Eye (tissue), 1 donor: ENCODE results near the gene BSN.
A peak's percentile ranks its signal among the peaks of the same experiment; 100 is the strongest.
"Not testable (repeated sequence)": the region's sequence is repeated elsewhere in the genome, so short reads cannot be mapped to it uniquely, and the experiment has no call there.

Source experiments
- DNase-seq: peaks from one replicate; pipeline ENCODE4 v3.0.0-alpha.2; 2015

Gene BSN

DNA sequence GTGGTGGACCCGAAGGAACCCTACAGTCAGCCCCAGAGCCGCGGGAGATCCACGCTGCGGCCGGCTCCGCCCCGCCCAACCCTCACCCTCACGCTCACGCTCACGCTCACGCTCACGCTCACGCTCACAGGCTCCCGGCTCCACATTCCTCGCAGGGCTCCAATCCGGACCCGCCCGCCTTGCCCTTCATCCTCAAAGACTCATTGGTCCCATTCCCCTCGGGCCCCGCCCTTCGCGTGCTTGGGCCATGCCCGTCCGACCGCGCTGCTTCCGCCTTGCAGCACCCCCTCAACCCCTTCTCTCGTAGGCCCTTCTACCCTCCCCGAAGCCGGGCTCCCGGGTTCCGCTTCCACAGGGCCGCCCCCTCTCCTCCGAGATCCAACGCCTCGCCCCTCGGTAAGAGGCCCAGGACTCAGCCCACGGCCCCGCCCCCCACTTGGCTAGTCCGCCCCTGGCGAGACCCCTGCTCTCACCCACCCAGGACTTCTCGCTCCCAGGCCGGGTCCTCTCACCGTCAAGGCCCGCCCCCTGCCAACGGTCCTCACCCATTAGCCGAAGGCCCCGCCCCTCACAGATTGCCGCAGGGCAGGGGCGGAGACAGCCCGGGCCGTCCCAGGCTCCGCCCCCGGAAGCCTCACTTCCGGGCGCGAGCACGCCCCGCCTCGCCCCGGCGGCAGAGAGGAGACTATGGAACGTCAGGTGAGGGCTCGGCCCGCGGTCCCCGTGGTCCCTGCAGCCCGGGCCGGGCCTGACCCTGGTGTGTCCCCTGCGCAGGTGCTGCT lies 119.6 kb downstream of the BSN start, which contains the start of gene APEH:
Gene APEH, plus strand, starts transcription at position 637 of the 782 bp plus-strand sequence. Its CDS starts 51 bp downstream, at position 688.
- peak; percentile 98 for DNase-seq

DNA sequence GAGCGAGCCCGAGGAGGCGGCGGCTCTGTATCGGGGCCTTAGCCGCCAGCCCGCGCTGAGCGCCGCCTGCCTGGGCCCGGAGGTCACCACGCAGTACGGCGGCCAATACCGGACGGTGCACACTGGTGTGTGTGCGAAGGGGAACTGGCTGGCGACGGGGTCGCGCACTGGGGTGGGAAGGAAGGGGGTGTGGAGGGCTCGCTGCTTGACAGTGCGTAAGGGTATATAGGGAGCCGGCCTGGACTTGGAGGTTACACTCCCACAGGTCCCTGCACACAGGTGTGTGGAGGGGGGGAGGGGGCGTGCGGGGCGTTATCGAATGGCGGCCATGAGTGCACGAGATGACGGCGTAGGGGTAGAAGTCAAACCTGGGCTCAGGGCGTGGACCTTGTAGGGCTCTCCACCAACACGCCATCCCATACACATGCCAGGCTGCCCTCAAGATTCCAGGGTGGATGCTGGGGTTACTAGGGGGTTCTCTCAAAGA lies 120.3 kb downstream of the BSN start:
- no peak for DNase-seq

DNA sequence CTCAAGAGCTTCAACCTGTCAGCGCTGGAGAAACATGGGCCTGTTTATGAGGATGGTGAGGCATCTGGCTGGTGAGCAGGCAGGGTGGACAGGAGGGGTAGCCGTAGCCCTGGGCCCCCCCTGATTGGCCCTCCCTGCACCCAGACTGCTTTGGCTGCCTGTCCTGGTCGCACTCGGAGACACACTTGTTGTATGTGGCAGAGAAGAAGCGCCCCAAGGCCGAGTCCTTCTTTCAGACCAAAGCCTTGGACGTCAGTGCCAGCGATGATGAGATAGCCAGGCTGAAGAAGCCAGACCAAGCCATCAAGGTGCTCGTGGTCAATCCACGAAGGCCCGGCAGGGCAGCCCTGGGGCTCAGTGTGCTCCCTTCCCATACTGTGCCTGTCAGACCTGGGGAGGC lies 121.6 kb downstream of the BSN start:
- DNase-seq, result no peak

DNA sequence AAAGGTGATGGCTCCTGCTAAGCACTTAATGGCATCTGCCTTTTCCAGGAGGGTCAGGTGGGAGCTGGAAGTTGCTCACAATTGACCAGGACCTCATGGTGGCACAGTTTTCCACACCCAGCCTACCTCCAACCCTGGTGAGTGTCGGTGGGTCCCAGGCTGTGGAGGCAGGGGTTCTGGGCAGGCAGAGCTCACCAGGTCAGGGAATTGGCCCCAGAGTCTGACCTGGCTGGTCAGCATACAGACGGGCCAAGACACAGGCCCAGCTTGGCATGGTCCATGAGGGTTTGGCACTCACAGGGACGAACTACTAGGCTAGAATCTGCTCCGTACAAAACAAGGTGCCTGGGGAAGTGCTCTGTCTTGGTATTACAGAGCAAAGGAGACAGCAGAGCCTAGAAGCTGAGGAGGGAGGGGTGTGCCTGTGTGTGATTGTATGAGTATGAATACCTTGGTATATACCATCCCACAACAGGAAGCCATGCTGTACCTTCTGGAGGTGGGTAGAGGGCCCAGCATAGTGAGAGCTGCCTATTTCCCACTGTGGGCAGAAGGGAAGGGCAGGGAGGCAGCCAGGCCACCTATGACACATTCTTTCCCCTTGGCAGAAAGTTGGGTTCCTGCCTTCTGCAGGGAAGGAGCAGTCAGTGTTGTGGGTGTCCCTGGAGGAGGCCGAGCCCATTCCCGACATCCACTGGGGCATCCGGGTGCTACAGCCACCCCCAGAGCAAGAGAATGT lies 126.4 kb downstream of the BSN start:
- no peak for DNase-seq

DNA sequence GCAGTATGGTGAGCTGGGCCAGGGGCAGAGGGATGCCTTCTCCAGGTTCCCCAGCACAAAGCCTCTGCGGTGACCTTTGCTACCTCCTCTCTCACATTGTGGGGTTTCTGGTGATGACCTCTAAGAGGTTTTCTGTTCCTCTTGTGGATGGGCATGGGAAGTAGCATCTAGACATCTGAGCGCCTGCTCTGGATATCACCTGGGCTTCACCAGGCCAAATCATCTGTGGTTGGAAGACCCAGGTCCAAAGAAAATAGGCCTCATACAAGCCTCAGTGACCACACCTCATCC lies 126.9 kb downstream of the BSN start:
- DNase-seq, result no peak

DNA sequence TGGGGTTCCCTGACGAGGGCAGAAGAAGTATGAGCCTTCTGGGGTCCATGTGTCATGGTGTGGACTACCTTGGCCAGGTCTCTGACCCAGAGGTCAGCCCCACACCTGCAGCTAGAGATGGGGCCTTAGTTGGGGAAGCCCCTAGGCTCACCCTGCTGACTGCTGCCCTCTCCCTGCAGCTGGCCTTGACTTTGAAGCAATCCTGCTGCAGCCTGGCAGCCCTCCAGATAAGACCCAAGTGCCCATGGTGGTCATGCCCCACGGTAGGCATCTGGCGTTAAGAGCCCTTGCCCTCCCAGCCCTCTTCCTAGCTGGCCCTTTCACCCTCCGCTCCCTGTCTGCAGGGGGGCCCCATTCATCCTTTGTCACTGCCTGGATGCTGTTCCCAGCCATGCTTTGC lies 127.3 kb downstream of the BSN start:
- DNase-seq, result no peak

DNA sequence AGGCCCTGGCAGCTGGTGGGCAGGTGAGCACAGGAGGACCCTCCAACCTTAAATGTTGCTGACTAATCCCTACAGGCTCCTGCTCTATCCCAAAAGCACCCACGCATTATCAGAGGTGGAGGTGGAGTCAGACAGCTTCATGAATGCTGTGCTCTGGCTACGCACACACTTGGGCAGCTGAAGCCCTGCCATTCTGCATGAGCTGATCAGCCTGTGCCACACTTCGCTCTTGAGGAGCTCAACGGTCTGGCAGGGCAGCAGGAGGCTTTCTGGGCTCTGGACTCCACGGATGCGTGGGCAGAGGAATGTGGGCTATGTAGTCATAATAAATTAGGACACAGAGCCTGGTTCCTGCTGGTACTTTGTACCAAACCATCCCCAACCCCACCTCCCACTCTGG lies 128.9 kb downstream of the BSN start:
- no peak for DNase-seq

DNA sequence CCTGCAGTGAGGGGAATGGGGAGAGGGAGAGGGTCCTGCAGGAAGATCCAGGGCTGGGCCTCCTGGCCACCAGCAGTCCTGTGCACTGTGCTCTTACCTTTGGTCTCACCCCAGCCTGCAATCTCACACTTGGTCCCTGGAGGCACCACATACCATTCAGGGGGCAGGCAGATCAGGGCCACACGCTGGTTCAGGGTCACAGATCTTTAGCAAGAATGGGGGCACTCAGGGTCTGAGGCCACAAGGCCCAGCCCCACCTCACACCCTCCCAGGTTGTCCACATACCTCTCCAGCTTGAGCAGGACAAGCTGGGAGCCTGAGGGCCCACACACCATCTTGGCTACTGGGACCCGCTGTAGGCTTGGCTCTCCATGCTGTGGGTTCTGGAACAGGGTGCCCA lies 130.2 kb downstream of the BSN start:
- not testable (repeated sequence) for DNase-seq

DNA sequence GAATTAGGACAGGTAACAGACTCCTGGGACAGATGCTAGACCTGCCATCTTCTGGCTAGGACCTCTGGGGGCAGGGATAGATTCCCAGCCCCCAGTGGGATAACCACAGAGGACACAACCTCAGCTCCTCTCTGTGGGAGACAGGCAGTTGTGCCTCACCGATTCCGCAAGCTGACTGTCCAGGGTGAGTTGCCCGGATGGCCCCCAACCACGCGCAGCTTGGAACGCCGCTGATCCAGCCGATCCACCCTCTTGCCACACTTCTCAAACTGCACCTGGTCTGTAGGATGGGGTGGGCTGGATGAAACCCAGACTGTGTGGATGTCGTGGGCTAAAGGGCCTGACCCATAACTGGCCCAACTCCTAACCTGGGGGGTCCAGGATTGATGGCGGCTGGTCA lies 130.8 kb downstream of the BSN start:
- not testable (repeated sequence) for DNase-seq

DNA sequence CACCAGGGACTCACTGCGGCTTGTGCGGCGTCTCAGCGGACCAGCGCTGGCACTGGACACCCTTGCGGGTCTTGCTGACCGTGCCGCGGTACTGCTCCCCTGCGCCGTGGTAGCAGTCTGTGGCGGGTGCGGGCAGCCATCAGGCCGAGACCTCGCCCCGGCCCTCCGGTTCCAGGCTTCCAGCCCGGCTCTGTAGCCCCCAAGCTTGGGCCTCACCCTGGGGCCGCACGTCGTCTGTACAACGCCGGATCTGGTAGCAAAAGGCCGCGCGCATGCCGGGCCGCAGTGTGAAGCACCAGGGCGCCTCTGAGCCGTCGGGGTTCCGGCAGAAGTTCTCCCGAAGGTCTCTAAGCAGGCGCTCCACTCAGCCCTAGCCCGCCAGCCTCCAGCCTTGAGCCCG lies 131.6 kb downstream of the BSN start:
- not testable (repeated sequence) for DNase-seq

DNA sequence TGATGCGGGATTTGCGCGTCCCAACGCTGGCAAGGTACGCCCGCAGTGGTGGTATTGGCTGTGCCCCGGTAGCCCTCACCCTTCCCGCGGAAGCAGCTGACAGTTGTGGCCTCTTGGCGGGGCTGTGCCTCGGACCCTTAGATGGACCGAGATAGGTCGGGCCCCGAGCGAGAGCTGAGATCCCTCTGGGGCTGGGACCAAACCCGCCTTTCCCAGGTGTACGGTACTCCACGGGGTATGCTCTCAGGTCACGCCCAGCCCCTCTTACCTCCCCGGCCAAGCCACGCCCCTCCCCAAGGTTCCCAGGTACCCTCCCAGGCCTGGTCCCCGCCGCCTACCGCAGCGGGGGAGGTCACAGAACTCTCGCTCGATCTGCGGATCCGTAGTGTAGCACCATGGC lies 132.1 kb downstream of the BSN start:
- DNase-seq, result peak; percentile 51

DNA sequence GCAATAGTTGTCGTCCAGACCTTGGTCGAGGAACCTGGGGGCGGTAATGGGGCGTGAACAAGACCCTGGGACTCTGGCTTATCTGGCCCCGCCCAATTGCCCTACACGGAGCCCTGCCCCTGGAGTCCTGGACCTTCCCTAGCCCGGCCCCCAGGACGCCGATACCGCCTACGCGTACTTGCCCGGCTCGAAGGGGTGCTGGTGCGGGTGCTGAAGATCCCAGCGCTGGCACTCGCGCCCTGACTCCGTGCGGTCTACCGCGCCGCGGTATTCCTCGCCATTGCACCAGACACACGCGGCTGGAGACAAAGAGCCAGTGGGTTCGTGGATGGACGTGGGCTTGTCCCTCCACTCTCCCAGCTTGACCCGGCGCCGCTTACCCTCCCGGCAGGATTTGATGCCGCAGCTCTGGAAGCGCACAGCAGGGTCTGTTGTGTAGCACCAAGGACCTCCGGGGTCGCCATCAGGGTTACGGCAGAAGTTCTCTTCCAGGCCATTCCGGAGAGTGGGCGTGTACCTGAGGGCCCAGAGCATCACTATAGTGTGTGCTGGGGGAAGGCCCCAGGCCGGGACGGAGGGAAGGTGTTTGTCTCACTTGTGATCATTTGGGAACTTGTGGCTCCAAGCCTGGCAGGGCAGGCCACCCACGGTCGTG lies 132.6 kb downstream of the BSN start:
- peak; percentile 78 for DNase-seq

DNA sequence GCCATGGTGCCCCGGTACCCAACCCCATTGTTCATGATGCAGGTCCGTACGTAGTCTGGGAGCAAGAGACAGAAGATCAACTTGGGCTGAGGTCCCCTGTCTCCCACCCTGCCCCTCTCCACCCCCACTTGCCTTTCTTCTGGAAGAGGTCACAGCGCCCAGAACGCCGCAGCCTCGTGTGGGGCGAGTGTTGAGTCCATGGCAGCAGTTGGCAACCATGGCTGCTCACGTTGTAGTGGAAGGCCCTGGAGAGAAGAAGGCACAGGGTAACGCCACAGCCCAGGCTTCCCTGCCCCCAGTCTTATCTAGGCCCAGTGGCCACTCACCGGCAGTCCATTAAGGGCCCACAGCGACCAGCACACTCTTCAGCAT lies 133.1 kb downstream of the BSN start:
- DNase-seq, result not testable (repeated sequence)

DNA sequence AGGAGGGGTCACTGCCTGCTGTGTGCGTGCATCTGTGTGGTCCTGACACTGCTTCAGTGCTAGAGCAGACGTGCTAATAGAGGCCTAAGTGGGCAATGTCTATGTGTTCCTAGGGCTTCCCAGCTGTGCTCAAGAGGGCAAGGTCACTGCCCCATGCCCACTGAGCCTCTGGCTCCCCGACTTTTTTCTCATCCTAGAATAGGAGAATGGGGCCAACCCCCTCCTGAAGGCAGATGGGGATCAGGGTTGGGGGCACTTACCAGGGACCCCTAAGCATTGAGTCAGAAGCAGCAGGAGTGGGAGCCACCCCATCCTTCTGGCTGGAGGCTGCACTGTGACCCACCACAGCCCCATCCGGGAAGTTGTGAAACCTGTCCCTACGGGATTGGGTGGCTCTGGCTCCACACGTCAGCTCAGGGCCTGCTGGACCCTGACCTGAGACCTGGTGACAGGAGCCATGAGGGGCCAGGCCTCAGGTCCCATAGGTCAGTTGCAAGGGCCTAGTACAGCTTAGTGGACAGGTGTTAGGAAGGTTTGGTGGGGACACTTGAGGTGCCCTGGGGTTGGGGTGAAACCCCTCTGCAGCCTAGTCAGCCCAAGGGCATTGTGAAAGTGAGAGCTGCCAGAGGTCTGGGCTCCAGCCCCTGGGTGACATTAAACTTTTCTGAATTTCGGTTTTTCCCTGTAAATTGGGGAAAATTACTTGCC lies 134.2 kb downstream of the BSN start:
- not testable (repeated sequence) for DNase-seq

DNA sequence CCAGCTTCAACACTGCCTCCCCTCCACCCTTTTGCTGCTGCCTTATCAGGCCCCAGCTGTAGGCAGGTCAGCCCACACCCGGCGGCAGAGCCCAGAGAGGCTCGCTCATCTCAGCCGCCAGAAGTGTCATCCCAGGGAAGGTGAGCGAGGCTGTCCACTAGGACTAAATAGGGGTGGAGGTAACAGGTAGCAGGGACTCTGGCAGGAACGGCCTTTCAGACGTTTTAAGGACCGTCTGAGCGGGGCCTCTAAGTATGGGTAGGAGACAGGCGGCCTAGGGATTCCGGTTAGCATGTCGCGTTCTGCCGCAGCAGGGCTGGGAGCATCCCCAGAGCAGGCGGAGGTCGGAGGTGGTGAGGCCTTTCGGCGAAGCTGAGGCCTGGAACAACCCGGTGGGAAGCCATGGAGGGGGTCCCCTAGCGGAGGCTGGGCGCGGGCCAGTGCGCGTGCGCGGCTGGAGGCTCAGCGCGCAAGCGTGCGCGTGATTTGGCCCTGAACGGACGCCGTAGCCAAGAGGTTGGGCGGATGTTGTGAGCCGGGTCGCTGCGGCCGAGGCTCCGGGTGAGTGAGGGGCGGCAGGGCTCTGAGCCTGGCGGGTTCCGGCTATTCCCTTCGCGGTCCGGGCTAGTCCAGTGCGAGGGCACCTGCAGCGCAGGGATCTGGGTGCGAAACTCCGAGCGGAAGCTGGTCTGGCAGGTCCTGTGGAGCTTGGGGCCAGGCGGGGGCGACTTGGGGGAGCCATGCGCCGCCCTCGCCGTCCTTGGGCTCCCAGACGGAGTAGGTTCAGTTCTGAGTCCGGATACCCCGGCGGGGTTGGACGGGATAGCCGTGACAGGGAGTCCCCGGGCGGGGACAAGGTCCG lies 135.0 kb downstream of the BSN start, which contains the start of the genes MST1 and RNF123:
Gene MST1, minus strand, starts transcription at position 429 of the 862 bp plus-strand sequence. CDS start 783 bp downstream, outside the sequence.
Gene RNF123, plus strand, starts transcription at position 512 of the 862 bp plus-strand sequence. CDS start 1,609 bp downstream, outside the sequence.
- peak; percentile 98 for DNase-seq

DNA sequence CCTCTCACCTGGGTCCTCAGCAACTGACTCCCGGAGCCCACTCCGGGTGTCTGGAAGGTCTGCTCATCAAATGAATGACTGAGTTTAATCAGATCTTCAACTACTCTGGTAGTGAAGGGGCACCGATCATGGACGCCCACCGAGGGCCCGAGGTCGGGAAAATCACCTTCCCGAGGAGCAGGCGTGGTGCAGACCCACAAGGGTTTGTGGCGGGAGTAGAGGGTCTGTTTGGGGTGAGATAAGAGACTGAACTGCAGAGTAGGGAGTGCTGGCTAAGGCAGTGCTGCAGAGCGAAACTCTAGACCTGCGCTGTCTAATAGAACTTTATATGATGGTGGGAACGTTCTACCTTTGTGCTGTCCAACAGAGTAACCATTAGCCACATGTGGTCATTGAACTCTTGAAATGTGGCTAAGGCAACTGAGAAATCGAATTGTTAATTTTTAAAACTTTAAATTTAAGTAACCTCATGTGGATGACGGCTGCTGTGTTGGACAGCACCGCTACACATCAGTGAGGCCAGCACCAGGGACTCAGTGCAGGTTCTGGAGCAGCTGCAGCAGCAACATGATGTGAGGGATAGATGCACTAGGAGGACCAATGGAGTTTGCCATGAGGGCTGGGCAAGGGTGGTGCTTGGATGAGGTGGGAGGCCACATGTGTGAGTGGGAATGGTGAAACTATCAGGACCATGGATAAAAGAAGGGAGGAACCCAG lies 135.8 kb downstream of the BSN start:
- DNase-seq, result not testable (repeated sequence)

DNA sequence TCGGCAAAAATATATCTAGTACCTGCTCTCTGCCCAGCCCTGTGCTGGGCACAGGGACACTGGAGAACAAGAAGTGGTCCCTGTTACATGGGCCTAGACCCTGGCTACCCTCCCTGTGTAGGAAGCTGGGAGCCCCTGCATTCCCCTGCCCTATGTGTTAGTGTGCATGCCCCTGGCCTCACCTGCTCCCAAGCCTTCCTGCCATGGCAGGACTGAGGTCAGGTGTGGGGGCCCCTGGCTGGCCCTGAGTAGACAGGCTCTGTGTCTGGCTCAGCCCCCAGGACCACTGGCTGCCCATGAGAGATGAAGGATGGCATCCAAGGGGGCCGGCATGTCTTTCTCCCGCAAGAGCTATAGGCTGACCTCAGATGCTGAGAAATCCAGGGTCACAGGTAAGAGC lies 136.6 kb downstream of the BSN start:
- not testable (repeated sequence) for DNase-seq

DNA sequence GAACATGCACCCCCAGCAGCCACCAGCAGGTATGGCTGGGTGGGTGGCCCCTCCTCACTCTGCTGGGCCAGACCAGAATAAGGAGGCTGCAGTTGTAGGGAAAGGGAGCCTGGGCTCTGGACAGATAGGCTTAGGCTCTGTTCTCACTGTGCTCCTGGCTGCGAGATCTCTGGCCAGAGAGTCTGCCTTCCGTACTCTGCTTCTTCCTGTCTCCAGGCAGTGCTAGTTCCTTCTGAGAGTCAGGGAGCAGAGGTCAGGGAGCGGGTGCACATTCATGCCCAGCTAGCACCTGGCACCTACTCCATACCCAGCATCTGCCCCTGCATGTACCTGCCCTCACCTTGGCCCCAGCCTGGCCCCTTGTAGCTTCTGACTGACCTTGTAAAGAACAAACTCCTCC lies 137.2 kb downstream of the BSN start:
- not testable (repeated sequence) for DNase-seq

DNA sequence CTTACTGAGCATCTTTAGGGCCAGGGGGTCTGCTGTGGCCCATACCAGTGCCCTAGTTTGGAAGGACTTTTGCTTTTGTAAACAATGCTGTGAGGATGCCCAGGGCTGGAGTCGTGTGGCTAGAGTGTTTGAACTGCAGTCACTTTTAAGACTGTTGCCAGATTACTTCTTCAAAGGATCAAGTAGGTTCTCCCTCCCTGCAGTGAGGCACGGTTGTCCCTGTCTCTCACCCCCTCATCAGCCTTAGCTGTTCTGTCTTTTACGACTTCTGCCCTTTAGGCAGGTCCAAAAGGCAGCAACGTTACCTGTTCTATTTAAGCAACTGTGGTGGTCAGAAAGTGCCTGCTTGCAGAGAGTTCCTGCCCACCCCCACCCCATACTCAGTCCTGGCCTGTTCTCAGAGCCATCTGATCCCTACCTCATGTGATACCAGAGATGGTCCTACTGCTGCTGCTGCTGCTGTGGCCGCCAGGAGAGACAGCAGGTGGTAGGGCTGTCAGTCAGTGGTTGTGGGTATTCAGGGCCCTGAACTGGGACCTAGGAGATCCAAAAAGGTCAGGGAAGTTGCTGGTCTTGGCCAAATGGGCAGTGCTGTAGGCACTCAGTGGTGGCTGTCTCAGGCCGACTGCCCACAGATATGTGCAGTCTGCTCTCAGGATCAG lies 140.3 kb downstream of the BSN start:
- DNase-seq, result not testable (repeated sequence)

DNA sequence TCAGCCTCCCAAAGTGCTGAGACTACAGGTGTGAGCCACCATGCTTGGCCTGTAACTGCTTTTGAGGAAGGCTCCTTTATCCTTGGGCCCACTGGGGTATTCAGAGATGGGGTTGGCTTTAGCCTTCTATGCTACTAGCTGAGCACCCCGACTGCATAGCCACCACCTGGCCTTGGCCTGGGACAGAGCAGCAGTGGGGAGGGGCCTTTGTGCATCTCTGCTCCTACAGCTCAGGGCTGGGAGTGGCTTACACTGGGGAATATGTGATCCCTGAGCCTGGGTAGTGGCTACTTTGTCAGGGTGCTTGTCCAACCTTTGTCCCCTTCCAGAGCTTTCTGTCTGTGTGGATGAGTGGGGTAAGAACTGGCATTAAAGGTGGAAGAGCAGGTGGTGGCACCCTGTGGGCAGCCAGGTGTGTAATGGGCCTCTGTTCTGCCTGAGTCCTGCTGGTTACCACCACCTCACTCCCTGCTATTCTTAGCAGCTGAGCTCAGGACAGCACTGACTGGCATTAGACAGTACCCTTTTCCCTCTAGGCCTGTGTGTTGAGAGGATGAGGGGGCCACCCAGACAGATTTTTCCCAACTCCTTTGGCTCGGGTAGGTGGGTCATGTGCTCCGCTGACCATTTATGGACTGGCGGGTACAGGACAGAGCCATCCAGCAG lies 141.2 kb downstream of the BSN start:
- DNase-seq, result not testable (repeated sequence)
